SKM-1 (cell line): ENCODE measurements around the gene VKORC1.

ENCODE experiments used
- DNase-seq: peaks from one replicate; lab custom pipeline; 2025; ENCODE audit not compliant: unreplicated experiment; lab: John Stamatoyannopoulos, UW

VKORC1 gene

GRCh38 chr16:31083081-31083480 is 11.5 kb downstream of the VKORC1 start:
- no peak for DNase-seq

GRCh38 chr16:31082368-31083045 is 12.1 kb downstream of the VKORC1 start:
- no peak for DNase-seq

GRCh38 chr16:31081428-31082351 is 12.9 kb downstream of the VKORC1 start:
- DNase-seq = no peak

- DNase-seq = no peak
Observed at GRCh38 chr16:31080756-31081419, 13.7 kb downstream of the VKORC1 start.

GRCh38 chr16:31080035-31080629 is 14.5 kb downstream of the VKORC1 start:
- DNase-seq = no peak

GRCh38 chr16:31079342-31079944 is 15.2 kb downstream of the VKORC1 start:
- no peak for DNase-seq

GRCh38 chr16:31078597-31079341 is 15.8 kb downstream of the VKORC1 start:
- no peak for DNase-seq

GRCh38 chr16:31077592-31078396 is 16.8 kb downstream of the VKORC1 start:
- DNase-seq = no peak

GRCh38 chr16:31077024-31077423 is 17.6 kb downstream of the VKORC1 start:
- DNase-seq = no peak

- DNase-seq = no peak
Observed at GRCh38 chr16:31076319-31076718, 18.3 kb downstream of the VKORC1 start.

GRCh38 chr16:31074814-31075183 is 19.8 kb downstream of the VKORC1 start:
- DNase-seq = no peak

GRCh38 chr16:31073970-31074813 is 20.4 kb downstream of the VKORC1 start, which contains the start of the genes ZNF646 and ZNF668:
ZNF646 (plus strand) TSS chr16:31074422; CDS start chr16:31076325, 1,903 bp downstream.
ZNF668 (minus strand) TSS chr16:31074240; CDS start chr16:31064459, 9,781 bp downstream.
- peak; percentile 100 for DNase-seq

- DNase-seq = peak; percentile 81
Observed at GRCh38 chr16:31073142-31073969, 21.2 kb downstream of the VKORC1 start.

- no peak for DNase-seq
Observed at GRCh38 chr16:31072540-31073141, 22.0 kb downstream of the VKORC1 start.

- no peak for DNase-seq
Observed at GRCh38 chr16:31071861-31072260, 22.7 kb downstream of the VKORC1 start.

- no peak for DNase-seq
Observed at GRCh38 chr16:31067342-31067741, 27.3 kb downstream of the VKORC1 start.

- no peak for DNase-seq
Observed at GRCh38 chr16:31064882-31065461, 29.6 kb downstream of the VKORC1 start.
